GM18868 (cell line): ENCODE data around the gene AP2B1.

Experiments used
- ATAC-seq: cut with Tn5 transposase; IDR thresholded peaks from one replicate; pipeline ENCODE4 v1.9.1; 2021; ENCODE audit warnings: mild to moderate bottlenecking, moderate library complexity; ENCODE audit not compliant: unreplicated experiment

Gene AP2B1

DNA sequence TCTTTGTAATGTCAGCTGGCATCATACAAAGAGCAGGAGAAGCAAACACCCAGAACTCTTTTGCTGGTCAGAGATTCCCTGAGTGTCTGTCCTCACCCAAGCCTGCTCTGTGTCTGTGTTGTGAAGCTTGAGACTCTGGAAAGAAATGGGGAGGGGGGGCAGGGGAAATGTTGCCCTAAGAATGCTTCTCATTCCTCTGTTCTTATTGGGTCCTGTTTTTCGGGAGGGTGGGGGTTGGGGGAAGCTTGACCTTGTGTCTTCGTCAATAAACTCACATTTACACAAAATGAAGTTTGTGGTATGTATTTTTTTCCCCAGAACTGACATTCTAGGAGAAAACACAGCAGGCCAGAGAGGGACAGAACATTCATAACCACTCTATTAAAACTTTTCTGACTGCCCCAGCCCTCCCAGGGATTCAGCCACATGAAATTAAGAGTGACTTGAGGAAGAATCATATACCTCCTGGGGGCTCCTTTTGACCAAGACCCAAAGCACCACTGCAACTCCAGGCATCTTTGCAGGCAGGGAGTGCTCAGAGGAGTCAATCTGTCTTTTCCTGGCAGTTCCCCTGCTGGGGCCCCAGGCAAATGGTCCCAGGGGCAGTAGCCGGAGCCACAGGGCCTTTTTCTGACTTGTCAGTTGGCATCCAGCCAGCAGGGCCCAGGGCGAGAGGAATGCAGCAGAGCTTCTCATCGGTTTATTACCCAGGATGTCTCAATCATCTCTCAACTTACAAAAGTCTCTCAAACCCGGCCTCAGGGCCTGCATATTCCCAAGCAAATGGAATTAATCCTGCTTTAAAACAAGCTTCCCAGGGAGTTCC lies 139.2 kb downstream of the AP2B1 start:
- no peak for ATAC-seq

DNA sequence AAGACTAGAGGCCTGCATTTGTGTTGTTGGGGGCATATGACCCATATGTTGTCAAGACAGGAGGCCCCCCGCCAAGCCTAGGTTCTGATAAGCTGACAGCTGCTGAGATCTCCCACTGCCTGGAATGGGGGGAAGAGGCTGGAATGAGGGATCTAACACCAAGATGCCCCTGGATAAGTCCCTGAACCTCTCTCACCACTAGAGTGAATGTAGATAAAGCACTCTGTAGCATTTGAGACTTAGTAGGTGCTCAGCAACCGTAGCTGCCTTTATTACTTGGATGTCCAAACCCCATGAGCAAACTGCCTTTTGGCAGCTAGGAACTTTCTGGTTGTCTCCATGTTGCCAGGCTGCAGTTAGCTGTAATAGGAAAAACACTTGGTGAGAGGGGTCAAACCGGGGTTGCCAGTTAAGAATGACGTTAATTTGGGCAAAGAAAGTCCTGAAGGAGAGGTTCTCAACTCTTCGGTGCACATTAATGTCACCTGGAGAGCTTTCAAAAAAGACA lies 139.9 kb downstream of the AP2B1 start:
- no peak for ATAC-seq

DNA sequence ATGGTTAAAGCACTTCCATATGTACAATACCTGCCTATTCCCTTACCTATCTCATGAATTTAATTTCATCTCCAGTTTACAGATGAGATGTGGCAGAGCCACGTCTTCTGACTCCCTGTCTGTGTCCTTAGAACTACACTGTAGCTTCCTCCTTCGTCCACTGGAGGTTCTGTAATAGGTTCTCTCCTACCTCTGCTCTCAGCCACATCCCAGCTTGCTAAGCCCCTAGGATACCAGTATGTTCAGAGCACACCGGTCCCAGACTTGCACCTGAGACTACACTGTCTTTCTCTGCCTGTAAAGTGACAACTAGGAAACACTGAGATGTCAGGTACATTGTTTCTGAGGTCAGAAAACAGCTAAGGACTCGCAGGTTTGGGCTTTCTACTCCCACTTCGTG lies 140.5 kb downstream of the AP2B1 start:
- no peak for ATAC-seq

DNA sequence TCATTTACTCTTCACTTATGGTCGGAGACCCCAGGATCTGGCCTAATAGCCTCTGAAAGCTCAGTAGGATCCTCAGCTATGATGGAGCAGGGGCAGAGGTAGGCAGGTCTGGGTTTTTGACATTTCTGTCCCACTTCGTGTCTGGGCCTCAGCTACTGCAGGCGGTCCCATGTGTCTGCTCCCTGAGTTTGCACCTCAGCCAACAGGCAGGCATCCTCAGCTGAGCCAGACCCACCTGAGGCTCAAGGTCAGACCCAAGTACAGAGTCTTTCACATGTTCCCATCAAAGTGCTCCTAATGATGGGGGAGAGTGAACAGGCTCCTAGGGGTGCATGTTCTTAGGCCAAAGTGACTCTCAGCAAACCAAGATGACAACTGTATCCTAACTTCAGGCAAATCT lies 141.4 kb downstream of the AP2B1 start:
- no peak for ATAC-seq

DNA sequence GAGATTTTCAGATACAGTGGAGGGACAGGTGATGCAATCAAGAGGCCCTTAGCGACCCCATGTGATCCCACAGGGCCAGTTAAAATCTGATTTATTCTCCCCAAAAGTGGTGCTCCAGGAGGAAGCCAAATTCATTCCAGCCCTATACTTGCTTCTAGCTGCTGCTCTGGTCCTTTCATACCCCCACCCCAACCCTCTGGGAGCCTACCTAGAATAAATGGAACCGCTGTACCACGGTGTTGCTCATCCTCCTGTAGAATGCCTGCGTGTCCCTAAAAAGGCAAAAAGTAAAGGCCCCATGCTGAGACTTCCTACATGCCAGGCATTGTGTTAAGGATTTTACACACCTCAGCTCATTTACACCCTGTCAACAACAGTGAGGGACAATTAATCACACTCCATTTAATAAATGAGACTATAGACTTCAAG lies 142.3 kb downstream of the AP2B1 start:
- ATAC-seq, result no peak

DNA sequence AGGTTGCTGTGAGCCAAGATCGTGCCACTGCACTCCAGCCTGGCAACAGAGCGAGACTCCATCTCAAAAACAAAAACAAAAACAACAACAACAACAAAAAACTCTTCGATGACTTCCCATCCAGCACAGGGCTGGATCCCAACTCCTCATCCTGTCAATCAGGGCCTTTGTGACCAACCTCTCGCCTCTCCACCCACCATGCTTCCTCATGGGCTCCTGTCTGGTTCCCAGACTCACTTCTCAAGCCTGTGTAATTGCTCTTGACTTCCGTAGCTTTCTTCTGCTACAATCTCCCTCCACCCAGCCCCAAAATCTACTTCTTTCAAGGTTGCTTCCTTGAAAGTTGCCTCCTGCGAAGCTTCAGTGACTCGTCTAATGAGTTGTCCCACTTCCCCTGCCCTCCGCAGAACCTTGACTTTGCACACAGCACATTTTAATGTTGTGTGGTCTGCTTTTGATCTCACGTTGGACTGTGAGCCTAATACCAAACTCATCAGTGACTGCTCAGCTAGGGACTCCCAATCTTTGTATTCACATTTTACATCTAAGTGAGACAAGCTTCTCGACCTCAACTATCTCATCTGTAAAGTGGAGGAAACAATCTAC lies 143.4 kb downstream of the AP2B1 start:
- no peak for ATAC-seq

DNA sequence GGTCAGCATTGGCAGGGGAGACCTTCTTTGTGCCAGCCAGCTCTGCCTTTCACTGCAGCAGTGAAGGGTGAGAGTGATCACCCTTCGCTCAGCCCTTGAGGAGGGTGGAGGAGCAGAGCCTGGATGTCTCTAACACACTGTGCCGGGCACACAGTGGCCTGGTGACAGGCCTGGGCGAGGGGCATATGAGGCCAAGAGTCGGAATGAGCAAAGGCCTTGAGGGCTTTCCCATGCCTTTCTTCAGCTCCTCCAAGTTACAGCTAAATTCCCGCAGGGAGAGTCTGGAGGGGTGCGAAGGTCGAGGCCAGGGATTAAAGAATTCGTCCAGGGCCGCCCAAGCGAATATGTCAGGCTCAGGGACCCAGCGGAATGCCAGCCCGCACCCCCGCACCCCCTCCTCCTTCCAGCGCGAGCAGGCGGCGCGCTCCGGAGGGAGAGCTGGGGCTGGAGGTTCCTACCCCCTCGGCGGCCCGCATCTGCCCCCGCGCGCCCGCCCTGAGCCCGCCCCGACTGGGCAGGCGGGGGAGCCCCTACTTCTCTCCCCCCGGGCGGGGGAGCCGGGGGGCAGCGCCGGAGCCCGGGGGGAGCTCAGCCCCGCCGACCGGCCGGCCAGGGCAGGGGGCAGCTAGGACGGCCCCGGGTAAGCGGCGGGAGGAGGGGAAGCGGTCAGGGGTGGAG lies 144.3 kb downstream of the AP2B1 start, which contains the start of gene RASL10B:
Gene RASL10B (plus strand): TSS at position 401 of the 678 bp plus-strand sequence. CDS start 3,546 bp downstream, outside the sequence.
- ATAC-seq, result no peak

DNA sequence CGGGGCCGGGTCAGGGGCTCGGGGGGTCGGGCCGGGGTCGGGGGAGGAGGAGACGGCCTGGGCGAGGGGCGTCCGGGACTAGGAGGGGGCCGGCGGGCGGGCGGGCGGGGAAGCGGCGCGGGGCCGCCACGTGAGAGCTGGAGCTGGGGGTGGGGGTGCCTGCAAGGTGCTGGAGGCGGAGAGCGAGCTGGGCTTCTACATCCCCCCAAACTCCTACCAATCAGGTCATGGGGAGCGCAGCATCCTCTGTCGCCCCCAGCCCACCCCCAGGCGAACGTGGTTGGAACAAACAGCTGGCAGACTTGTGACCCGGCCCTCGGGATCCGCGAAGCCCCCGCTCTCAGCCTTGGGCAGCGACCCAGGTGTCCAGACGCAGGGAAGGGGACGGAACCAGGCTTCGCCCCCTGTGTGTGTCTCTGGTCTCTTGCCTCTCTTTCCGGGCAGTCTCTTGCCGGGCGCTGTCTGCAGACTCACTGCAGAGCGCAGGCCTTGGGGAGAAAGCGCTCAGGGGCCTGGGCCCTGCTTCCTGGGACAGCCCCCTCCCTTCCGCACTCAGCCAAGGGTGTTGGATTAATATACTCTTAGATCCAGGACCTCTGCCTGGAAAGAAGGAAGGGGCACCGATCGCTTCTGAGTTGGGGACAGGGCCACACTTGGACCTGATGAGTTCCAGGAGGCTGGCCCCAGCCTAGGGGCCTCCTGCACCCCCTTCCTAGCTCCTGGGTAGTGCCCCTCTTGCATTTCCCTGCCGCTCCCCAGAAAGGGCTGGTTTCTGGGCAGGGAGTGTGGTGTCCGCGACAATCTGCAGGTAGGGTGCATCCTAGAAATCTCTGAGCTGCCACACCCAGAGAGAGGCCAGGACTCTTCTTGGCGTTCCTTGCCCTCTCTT lies 145.0 kb downstream of the AP2B1 start:
- ATAC-seq, result no peak

DNA sequence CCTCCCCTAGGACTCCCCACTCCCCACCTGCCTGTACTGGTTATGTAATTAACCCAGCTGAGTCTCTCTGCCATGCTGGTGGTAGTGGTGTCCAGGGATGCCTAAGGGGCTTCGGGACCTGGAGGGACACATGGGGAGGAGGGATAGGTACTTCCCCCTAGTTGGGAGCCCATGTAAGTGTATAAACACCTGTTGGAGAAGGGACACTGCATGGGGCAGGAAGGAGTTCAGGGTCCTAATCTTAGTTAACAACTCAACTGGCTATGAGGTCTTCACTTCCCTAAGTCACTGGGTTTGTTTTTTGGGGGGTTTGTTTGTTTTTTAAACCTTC lies 145.6 kb downstream of the AP2B1 start:
- no peak for ATAC-seq

DNA sequence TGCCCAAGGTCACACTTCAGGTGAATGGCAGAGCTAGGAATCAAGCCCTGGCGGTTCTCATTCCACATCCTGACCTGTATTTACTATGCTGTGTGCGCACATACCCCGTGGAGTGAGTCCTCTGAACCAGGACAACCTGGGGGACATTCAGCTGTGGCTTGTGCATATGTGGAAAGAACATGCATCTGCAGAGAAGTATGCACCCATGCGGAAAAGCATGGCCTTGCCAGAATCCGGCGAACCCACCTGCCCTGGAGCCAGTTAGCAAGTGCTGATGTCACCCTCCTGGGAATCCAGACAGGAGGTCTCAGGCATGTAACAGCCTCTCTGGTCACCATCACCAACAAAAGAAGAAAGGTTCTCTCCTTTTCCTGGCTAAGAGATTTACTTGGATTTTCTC lies 146.2 kb downstream of the AP2B1 start:
- no peak for ATAC-seq

DNA sequence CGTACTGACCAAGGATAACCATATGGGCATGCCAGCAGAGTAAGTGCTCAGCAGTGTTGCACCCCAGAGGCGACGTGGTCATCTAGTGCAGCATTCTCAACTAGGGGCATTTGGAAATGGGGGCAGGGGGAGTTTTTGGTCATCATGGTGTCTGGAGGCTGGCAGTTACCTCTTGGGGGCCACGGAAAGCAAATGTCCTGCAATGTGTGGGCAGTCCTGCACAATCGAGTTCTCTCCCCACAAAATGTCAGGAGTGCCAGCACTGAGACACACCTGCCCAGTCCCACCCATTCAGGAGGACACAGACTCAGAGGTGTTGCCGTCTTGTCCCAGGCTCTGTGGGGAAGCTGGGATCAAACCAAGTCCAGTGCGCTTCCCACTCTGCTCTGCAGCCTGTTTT lies 147.3 kb downstream of the AP2B1 start:
- no peak for ATAC-seq

DNA sequence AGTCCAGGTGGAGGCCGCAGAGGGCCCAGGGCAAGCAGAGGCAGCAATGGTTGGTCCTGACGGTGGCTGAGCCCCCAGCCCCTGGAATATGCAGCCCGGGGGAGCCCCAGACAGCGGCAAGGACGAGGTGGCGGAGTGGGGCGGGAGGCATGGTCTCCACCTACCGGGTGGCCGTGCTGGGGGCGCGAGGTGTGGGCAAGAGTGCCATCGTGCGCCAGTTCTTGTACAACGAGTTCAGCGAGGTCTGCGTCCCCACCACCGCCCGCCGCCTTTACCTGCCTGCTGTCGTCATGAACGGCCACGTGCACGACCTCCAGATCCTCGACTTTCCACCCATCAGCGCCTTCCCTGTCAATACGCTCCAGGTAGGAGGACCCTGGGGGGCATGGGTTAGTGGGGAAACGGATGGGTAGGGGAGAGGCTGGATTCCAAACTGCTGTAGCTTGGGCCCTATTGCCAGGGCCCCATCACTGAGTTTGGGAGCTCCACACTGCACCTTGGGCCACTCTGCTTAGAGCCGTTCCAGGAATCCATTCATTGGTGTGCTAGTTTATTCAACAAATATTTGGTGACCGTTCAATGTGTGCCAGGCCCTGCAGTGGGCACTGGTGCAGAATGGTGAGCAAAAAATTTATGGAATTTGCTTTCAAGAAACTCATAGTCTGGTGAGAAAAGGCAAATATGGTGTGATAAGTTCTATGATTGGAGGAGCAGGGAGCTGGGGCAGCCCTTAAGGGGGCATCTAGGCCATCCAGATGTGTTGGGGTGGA lies 148.1 kb downstream of the AP2B1 start:
- no peak for ATAC-seq

DNA sequence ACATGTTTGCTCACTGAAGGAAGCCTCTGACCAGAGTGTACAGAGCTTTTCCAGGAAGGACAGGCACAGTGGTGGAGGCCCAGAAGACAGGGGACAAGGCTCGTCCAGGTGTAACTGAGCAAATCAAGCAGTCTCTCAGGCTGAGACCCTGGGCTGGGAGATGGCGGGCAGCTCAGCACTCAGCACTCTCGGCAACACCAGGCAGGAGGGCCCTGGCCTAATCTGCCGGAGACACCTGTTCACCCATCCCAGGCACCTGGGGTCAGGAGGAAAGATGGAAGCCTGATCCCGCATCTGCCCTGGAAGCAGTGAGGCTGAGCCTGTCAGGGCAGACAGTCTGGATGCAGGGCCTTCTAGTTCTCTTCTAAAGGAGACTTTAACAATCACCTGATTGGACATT lies 149.1 kb downstream of the AP2B1 start:
- ATAC-seq, result no peak

DNA sequence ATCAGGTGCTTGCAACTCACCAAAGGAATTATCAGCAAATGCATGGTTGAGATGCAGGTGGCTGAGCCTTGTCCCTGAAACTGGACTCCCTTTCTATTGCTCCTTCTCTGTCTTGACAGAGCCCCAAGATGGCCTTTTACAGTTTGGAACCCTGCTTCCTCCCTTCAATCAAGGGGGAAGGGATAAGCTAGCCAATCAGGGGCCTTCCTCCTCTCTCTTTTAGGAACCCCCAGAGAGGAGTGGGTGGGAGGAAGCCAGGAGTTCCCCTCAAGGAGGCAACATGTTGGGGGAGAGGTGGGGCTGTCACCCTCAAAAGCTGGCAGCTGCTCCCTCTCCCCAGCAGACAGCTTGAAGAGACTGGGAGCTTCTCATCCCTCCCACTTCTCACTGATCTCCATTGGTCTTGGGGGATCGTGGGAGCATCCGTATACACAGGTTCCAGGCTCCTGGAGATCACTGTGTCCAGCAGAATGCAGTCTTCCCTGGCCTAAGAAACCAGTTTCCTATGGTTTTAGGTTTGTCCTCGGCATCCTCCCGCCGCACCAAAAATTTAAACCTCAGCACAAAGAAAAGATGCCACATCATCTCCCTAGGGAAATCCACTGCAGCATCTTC lies 151.5 kb downstream of the AP2B1 start:
- ATAC-seq, result no peak

DNA sequence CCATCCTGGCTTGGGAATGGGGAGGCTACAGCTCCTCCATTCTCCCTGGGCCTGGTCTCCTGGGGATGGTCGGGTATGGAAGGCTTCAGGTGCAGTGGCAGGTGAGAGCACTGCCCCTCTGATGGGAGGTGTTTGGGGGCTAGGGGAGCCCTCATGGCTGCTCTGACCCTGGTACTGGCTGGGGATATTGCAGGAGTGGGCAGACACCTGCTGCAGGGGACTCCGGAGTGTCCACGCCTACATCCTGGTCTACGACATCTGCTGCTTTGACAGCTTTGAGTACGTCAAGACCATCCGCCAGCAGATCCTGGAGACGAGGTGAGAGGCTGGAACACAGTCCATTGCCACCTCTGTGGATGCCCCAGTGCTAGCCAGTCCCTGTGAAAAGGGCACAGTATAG lies 153.1 kb downstream of the AP2B1 start:
- ATAC-seq, result no peak

DNA sequence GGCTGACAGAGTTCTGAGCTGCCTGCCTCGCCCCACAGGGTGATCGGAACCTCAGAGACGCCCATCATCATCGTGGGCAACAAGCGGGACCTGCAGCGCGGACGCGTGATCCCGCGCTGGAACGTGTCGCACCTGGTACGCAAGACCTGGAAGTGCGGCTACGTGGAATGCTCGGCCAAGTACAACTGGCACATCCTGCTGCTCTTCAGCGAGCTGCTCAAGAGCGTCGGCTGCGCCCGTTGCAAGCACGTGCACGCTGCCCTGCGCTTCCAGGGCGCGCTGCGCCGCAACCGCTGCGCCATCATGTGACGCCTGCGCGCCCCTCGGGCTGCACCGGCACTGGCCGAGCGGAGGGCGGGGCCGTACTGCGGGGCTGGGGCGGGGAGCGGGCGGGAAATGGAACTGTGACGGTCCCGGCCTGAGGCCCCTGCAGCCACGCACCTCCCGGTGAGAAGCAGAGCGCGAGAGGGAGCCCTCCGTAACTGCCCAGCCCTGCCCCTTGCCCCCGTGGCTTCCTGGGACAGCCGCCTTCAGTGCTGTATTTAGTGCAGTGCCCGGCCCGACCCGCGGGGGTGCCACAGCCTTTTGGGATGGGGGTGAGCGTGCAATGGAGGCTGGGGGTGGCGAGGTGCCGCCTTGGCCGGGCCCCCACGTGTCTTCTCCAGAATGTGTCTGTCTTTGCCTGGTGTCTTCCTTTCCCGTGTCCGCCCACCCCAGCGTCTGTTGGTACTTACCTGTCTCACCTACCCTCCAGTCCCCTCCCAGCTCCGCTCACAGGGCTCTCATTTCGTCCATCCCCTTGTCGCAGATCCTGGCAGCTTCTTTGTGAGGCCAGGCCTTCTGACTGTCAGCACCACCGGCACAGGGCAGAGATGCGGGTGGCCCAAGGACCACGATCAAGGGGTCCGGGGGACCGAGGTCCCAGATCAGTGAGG lies 154.1 kb downstream of the AP2B1 start:
- no peak for ATAC-seq

DNA sequence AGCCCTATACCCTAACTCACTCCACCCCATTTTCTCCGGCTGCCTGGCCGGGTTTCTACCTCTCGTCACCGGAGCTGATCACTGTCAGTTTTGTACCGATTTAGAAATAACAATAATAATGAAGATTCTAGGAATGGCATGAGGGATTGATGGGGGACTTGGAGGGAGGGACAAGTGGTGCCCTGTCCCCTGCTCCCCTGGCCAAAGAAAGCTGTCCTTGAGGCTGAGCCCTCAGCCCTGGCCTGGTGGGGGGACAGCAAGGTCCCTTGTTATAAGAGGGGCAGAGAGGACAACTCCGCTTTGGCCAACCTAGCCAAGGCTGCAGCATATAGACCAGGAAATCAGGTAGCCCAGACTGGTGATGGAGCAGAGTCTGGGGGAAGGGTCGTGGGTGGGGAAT lies 155.4 kb downstream of the AP2B1 start:
- no peak for ATAC-seq

DNA sequence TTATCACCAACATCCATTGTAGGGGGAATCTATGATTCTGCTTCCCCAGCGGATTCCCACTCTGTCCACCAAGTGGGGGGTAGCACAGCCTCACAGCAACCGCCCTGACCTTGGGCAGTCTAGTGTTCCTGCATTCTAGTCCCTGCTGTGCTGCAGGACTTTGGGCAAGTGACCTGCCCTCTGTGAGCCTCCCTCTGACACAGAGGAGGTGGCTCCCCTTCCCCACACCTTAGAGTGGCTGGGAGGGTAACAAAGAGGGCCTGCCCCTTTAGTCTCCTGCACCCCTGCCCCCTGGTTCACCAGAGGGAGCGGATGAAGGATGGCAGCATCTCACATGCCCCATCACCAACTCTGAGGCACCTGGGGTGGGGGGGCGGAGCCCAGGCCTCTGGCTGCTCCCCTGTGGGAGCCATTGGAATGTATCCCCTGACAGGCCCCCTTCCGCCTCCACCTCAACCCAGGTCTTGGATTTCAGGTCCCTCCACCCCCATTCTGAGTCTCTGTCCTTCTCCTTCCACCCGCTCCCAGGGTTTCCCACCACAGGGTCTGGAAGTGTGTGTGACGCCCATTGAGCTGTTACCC lies 155.9 kb downstream of the AP2B1 start:
- no peak for ATAC-seq
